ENCODE measurements around the gene CDK6.

Gene CDK6

DNA sequence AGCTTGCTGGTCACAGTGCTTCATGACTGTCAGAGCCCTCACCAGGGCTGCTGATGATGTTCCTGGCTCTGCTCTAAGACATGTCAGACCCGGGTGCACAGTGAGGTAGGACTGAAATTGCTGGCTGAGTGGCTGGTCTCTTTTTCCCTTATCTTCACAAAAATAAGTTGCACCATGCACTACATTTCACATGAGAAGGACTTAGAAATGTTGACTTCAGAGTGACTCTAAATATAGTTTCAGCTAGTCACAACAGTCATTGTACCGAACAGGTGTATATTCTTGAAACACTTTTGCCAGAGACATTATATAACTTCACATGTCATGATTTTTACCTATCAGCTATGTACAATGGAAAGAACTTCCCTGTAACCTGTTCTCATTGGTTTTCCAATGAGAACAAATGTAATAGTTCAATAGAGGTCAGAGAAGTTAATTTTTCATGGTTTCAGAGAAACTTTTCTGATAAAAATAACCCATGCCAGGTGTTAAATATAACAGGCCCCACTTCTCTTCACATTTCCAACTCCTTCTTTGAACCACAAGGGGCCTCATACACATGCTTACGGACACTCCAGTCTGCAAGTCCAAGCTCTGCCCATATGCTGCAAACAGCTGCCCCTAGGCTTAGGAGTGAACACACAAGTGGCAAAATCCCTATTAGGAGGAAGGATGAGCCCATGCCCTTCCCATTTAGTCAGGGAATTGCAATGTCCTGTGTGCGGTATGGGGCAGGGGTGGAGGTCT, 115.6 kb downstream of the CDK6 start:
- TF ChIP-seq, protein P1, sequence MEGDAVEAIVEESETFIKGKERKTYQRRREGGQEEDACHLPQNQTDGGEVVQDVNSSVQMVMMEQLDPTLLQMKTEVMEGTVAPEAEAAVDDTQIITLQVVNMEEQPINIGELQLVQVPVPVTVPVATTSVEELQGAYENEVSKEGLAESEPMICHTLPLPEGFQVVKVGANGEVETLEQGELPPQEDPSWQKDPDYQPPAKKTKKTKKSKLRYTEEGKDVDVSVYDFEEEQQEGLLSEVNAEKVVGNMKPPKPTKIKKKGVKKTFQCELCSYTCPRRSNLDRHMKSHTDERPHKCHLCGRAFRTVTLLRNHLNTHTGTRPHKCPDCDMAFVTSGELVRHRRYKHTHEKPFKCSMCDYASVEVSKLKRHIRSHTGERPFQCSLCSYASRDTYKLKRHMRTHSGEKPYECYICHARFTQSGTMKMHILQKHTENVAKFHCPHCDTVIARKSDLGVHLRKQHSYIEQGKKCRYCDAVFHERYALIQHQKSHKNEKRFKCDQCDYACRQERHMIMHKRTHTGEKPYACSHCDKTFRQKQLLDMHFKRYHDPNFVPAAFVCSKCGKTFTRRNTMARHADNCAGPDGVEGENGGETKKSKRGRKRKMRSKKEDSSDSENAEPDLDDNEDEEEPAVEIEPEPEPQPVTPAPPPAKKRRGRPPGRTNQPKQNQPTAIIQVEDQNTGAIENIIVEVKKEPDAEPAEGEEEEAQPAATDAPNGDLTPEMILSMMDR (IDR thresholded peaks at IDR 0.05; ENCODE audit: low read depth, low read length): no peak
- TF ChIP-seq POLR2A (IDR thresholded peaks at IDR 0.05; ENCODE audit: extremely low read depth, insufficient read length) (no peak), MYC (IDR thresholded peaks at IDR 0.05; ENCODE audit: low read depth, low read length) (no peak)
- TF ChIP-seq, protein P2, sequence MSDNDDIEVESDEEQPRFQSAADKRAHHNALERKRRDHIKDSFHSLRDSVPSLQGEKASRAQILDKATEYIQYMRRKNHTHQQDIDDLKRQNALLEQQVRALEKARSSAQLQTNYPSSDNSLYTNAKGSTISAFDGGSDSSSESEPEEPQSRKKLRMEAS (IDR thresholded peaks at IDR 0.05; ENCODE audit: low read depth, low read length): no peak
- no peak overlapping the region for H3K4me3 ChIP-seq (ENCODE audit: low read depth, low read length)
- DNase-seq (ENCODE audit: low read depth): no peak

DNA sequence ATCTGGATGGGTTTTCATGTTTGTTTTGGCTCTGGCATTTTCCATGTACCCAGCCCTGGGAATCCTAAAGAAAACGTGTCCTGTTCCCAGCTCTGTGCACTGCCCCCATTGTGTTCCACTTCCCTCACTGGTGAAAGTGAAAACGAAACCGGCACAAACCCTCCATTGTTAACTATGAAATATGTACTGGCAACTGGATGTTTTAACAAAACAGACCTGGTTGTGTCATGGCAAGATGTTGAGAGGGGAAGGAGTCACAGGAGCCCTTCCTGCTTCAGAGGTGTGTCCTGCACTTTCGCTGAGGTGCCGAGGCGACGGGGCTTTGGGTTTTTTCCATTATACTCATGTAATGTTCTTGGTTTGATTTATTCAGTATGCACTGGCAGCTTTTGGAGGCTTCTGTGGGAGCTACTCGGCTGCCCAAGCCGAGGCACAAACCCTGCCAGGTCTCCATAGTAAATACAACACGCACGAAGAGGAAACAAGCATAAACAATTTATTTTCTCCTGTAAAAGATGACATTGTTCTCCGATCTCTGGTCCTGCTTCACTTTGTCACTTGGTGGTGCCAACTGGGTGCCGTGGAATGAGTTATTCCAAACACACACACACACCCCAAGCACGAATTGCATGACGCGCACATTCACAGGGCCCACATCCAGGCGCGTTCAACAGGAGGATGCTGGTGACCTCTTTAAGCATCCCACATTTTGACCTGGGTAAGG, 118.2 kb downstream of the CDK6 start:
- peak; percentile 13 for DNase-seq (ENCODE audit: low read depth)
- TF ChIP-seq, protein P1 (IDR thresholded peaks at IDR 0.05; ENCODE audit: low read depth, low read length): no peak
- H3K4me3 ChIP-seq (ENCODE audit: low read depth, low read length): no peak overlapping the region

DNA sequence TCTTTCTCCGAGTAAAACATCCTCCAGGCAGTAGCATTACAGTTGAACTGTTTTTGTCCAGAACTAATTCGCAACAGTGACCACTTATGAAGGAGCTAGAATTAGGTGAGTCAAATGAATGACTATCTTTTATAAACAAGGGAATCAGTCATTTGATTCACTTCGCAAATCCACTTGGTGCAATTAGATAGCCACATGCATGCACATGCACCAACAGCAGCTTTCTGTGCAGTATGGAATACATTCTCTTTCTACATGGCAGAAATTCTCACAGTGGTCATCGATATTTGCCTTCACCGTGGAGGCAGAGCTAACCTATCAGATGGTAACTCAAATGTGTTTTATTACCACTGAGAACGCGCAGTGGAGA, 118.8 kb downstream of the CDK6 start:
- DNase-seq (ENCODE audit: low read depth): no peak
- no peak overlapping the region for H3K4me3 ChIP-seq (ENCODE audit: low read depth, low read length)
- no peak for TF ChIP-seq POLR2A (IDR thresholded peaks at IDR 0.05; ENCODE audit: extremely low read depth, insufficient read length)
- no peak for TF ChIP-seq MYC (IDR thresholded peaks at IDR 0.05; ENCODE audit: low read depth, low read length)
- TF ChIP-seq, protein P2 (IDR thresholded peaks at IDR 0.05; ENCODE audit: low read depth, low read length): no peak
- TF ChIP-seq, protein P1 (IDR thresholded peaks at IDR 0.05; ENCODE audit: low read depth, low read length): no peak

DNA sequence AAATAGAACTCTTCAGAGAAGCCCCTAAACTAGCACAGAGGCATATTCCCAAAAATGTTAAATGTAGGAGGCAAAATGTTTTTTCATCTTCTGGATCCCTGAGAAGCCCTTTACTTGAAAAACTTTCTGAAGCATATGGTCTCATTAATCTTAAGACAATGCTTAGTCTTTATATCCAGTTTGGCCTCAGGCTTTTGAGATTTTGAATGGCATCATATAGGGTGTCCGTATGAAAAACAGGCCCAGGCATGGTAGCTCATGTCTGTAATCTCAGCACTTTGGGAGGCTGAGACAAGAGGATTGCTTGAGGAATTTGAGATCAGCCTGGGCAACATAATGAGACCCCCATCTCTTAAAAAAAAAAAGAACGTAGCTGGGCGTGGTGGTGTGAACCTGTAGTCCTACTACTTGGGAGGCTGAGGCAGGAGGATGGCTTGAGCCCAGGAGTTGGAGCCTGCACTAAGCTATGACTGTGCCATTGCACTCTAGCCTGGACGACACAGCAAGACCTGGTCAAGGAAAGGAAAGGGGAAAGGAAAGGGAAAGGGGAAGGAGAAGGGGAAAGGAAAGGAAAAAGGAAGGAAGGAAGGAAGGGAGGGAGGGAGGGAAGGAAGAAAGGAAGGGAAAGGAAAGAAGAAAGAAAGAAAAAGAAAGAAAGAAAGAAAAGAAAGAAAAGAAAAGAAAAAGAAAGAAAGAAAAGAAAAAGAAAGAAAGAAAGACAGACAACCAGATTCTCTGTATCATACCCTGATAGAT, 119.4 kb downstream of the CDK6 start:
- DNase-seq (ENCODE audit: low read depth): no peak
- H3K4me3 ChIP-seq (ENCODE audit: low read depth, low read length): no peak overlapping the region
- no peak for TF ChIP-seq MYC (IDR thresholded peaks at IDR 0.05; ENCODE audit: low read depth, low read length)
- TF ChIP-seq, protein P1 (IDR thresholded peaks at IDR 0.05; ENCODE audit: low read depth, low read length): no peak

DNA sequence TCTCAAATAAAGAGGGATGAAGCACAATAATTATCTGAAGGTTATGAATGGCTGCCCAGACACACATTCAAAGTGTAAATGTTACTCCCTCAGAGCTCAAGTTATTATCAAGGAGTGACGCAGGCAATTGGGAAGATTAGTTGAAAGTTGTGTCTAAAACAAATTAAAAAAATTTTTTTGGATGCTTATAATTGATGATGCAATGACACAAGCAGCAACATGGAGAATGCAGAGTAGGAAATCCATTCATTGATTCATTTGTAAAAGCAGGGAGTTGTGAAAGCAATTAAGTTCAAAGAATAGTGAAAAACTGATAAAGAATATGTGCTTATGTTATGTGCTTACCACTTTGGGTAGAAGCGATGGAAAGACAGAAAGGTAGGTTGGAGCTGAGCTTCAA, 120.4 kb downstream of the CDK6 start:
- no peak for TF ChIP-seq MYC (IDR thresholded peaks at IDR 0.05; ENCODE audit: low read depth, low read length)
- TF ChIP-seq, protein P1 (IDR thresholded peaks at IDR 0.05; ENCODE audit: low read depth, low read length): no peak
- TF ChIP-seq, protein P2 (IDR thresholded peaks at IDR 0.05; ENCODE audit: low read depth, low read length): no peak
- TF ChIP-seq POLR2A (IDR thresholded peaks at IDR 0.05; ENCODE audit: extremely low read depth, insufficient read length): no peak
- no peak overlapping the region for H3K4me3 ChIP-seq (ENCODE audit: low read depth, low read length)
- DNase-seq (ENCODE audit: low read depth): no peak

Measured in NB4 (cell line).